Limb (tissue), 2 donors: Measurements from ENCODE around the gene PIK3R4.

Experiments used
- DNase-seq, 2 donors: peaks; one replicate each; pipeline ENCODE4 v3.0.0-alpha.2; 2016; ENCODE audit errors: extremely low spot score in 2 of 2

Gene PIK3R4

DNA sequence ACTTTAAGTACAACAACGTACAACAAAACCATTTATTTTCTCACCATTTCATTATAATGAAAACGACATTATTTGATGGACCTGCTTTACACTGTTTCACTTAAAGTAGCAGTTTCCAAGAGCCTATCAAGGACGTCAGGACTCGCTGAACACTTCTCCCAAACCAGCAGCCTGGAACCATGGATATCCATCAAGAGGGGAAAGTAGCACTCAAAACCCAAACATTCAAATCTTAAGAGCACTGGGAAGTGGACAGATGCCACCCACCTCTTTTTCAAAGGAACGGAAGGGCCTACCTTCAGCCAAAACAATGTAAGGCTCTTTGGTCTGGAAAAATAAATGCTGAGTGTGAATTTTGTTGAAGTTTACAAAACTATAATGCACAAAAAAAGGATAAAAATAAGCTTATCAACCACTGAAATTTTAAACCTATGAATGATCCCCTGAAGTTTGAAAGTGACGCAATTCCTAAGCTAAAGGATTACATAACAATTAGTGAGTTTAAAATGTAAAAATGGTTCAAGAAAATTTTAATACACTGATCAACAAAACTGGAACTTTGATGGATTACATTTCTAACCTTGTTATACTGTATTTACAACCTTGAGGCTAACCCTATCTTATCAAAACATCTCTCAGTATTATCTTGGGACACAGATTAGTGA lies 4.6 kb downstream of the PIK3R4 start:
- no peak for DNase-seq

DNA sequence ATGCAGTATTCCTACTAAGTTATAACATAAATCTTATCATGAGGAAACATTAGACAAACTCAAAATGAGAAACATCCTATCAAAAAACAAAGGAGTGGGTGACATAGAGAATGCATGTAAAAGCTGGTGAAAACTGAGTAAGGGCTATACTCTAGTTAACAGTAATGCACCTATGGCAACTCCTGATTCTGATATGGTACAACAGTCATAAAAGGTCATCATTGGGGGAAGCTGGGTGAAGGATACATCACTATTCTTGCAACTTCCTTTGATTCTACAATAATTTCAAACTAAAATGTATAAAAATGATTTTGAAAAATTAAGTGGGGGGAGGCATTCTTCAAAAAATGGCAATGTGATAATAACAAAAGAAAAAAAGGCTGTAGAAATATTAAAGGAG lies 6.8 kb downstream of the PIK3R4 start:
- DNase-seq, result no peak

DNA sequence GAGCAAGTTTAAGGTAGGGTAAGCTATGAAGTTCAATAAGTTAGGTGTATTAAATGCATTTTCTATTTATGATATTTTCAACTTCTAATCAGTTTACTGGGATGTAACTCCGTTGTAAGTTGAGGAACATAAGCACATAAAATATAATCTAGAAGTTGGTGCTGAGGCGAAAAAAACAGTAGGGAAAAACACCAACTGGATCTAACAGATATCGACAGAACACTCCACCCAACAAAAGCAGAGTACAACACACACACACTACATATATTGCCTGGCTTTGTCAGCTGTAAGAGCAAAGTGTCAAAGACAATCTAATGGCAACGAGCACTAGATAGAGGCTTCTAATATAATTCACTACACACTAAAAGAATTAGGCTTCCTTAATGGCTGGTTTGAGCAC lies 8.4 kb downstream of the PIK3R4 start:
- no peak for DNase-seq

DNA sequence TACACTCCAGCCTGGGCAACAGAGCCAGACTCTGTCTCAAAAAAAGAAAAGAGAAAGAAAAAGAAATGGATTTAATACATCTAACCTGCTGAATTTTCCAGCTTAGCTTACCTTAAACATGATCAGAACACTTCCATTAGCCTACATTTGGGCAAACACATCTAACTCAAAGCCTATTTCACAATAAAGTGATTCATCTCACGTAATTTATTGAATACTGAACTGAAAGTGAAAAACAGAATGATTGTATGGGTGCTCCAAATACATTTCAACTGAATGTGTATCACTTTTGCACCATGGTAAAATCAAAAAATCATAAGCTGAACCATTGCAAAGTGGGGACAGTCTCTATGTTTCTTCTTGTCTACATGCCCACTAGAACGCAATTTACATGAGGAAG lies 9.0 kb downstream of the PIK3R4 start:
- no peak for DNase-seq

GRCh38 chr3:130733236-130733875 lies 13.3 kb downstream of the PIK3R4 start:
- no peak for DNase-seq

- no peak for DNase-seq
Measured at GRCh38 chr3:130732501-130732900, 14.1 kb downstream of the PIK3R4 start.

DNA sequence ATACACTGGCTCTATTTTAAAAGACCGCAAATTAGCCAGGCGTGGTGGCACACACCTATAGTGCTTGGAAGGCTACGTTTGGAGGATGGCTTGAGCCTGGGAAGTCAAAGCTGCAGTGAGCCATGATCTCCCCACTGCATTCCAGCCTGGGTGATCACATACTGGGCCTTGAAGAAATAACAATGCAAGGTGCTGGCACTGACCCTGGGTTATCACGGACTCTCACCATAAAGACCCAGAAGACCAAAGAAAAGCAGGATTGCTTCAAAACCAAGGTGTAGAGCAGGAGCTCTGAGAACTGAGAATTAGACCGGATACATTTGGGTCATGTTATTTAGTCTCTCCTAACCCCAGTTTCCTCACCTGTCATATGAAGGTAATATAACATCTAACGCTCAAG lies 14.8 kb downstream of the PIK3R4 start:
- DNase-seq, result no peak

DNA sequence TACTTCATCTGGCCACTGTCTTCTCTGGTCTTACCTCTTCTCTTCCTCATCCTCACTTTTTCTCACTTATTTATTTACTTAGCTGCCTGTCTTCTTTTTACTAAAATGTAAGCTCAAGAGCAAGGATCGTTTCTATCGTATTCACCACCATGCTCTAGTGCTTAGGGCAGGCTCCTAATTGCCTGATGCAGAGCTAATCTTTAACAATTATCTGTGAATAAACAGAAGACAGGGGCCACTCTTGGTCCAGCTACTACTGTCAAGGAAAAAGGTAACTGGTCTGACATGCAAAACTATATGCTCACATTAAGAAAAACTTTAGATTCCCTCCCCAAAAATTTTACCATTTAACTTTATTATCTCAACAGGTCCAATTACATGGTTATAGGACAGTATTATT lies 17.5 kb downstream of the PIK3R4 start:
- no peak for DNase-seq

DNA sequence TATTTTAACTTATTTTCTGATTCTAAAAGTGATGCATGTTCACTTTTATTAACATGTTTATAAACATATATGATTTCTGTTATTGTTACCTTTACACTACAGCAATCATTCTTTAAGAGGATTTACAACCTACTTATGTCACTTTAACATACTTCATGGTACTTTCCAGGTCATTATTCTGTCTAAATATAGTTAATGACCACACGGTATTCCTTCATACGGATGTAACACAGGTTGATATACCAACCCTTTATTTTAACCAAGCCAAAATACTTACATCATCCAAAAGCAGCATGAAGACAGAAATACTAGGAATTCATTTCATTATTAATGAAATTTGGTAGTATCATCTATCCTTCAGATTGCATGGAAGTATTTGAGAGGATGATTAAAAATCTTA lies 18.6 kb downstream of the PIK3R4 start:
- no peak for DNase-seq

DNA sequence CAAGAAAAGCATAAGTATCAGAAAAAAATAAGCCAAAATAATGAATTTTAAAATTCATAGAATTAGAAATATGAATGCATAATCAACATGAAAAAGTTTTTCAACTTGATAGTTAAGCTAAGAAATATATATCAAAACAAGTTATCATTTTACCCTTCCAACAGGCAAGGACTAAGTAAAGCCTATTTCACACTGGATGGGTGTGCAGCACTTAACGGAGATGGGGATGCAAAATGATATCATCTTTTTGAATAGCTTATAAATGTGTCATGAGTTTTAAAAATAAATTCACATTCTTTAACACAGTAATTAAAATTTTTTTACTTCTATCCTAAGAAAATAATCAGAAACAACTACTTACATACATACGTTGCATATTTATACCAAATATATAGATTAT lies 20.9 kb downstream of the PIK3R4 start:
- DNase-seq, result no peak

DNA sequence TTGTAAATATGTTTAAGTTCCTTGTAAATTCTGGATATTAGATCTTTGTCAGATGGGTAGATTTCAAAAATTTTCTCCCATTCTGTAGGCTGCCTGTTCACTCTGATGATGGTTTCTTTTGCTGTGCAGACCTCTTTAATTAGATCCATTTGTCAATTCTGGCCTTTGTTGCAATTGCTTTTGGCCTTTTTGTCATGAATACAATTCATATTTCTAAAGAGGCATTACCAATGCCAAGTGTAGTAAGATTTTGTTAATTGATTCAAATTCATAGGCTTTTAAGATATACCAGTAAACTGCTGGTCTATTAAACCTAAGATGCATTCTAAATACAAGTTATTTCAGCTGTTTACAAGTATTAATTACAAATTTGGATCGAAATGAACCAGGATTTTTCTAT lies 31.0 kb downstream of the PIK3R4 start:
- no peak for DNase-seq

DNA sequence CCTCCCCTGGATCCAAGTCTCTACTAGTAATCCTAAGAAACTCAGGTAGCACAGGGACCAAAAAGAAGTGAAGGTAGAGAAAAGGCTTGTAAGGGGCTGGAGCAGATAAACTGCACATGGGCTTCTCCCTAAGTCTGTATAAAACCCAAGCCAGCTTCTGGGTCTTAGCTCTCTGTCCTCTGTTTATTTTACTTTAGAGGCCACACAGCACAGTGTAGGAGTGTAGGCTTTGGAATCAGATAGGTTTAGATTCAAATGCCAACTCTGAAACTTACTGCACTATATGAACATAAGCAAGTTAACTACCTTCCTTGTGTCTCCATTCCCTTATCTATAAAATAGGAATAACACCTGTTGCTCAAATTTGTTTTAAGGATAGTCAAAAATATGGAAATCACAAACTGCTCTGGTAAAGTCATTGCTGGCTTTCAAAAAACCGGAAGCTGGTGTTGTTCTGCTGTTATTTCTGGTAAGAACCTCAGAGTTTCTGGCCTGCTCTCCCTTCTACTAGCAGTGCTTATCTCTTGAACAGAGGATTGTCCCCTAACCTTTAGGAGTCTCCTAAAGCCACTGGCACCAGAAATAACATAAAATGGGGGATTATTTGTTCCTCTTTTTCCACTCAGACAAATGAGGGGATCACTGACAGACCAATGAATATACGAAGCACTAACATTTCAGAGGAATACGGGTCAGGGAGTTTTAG lies 33.8 kb downstream of the PIK3R4 start:
- DNase-seq, result no peak

- peak in 1 of 2 donors; percentile 47 for DNase-seq
Measured at GRCh38 chr3:130711565-130712324, 34.9 kb downstream of the PIK3R4 start.

- DNase-seq, result no peak
Measured at GRCh38 chr3:130709671-130710070, 37.0 kb downstream of the PIK3R4 start.

DNA sequence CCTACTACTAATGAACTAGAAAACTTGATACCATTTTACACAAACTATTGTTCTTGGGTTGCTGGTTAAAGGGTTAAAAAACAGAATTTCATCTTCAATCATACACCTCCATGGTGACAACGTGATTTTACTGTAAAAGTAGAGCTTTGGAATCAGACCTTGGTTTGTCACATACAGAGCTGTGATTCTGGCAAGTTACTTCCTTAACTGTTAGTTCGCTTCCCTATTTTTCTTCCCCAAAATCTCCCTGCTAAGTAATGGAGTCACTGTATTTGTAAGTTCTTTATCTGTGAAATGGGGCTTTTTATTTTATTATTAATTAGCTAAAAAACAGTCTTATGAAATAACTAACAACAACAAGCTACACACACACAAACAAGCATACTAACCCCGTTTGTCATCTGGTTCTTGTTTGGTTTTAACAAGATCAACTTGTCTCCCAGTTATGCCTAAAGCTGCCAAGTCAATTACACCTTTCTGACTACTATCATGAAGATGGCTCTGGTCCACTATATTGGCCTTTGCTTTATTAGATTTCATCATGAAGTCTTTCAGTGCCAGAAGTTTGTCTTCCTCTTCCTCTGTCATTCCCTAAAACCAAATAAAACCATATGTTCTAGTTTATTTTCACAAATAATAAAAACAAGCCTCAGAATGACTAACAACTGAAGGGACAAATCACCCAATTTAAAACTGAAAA lies 38.6 kb downstream of the PIK3R4 start:
- no peak for DNase-seq

DNA sequence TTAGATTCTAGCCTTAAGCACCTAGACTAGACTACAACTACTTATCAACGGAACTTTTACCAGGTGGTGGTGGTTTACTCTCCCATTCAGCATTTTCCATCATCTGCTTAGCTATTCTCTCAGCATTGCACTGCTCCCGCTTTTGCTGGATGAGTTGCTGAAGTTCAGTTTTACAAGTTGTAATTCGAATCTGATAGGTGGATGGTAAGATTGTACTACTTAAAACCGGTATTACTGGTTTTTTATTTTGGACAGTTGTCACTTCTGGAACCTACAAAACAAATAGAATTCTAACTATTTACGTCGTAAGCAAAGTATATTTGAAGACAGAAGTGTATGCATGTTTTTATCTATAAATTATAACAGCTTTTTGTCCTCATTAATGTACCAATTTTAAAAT lies 41.1 kb downstream of the PIK3R4 start:
- no peak for DNase-seq

GRCh38 chr3:130702985-130703384 lies 43.6 kb downstream of the PIK3R4 start:
- DNase-seq, result no peak

- peak in 1 of 2 donors; percentile 34 for DNase-seq
Measured at GRCh38 chr3:130700541-130700940, 46.1 kb downstream of the PIK3R4 start.

- DNase-seq, result no peak
Measured at GRCh38 chr3:130699765-130700164, 46.9 kb downstream of the PIK3R4 start.

- no peak for DNase-seq
Measured at GRCh38 chr3:130693314-130693713, 53.3 kb downstream of the PIK3R4 start.

- DNase-seq, result no peak
Measured at GRCh38 chr3:130692455-130692854, 54.2 kb downstream of the PIK3R4 start.
